HCT116 (cell line): ENCODE measurements around the gene ZIC5. TPM values are rescaled to one million over a fixed set of nuclear protein-coding genes. Genes with fewer than 3 reads are reported as not detected.

Source experiments
- ATAC-seq: fragments of 200-7000 bp; cut with Tn5 transposase; 2 replicates; pipeline ENCODE4 v1.9.1; 2020; ENCODE audit warnings: mild to moderate bottlenecking, moderate library complexity
- BruUV-seq: library from RNA; stranded (reverse); fragments of 400-500 nt; replicated peaks from 2 replicates; lab custom pipeline; 2021; lab: Mats Ljungman, UMichigan
- CTCF ChIA-PET: fragments of 300-600 bp; sonication (Branson Sonifier 250); formaldehyde crosslinking; loops from one replicate; lab custom pipeline; 2021; ENCODE audit warnings: antibody characterized with exemption; lab: Charles Lee
- POLR2A ChIA-PET: fragments of 300-600, 350-600 bp; sonication (Branson Sonifier 250); formaldehyde crosslinking; loops from one replicate; lab custom pipeline; 2021; ENCODE audit warnings: antibody characterized with exemption; lab: Charles Lee
- RAD21 ChIA-PET, 2 experiments: fragments of 300-600 bp; sonication (Branson Sonifier 250); formaldehyde crosslinking; loops; one replicate each; lab custom pipeline; 2023; ENCODE audit warnings: low total read pairs in 2 of 2; ENCODE audit not compliant: uncharacterized antibody in 2 of 2, unreplicated experiment in 2 of 2, low non-redundant PET in 1 of 2; lab: Charles Lee
- DNase-seq: peaks from one replicate; pipeline ENCODE4 v3.0.0-alpha.2; 2010; ENCODE audit warnings: low read depth, low spot score
- H2AFZ ChIP-seq: fragments of 200-600 bp; shearing (Covaris generic), sonication (generic); 2 replicates; pipeline ENCODE4 v1.6.1; 2017; ENCODE audit warnings: low read depth, mixed run types, mixed read lengths, antibody characterized with exemption, low read length; ENCODE audit not compliant: poor library complexity, severe bottlenecking
- H3K27ac ChIP-seq: 2 replicates; pipeline ENCODE4 v1.5.1; 2012; ENCODE audit warnings: low read depth, low read length
- H3K27me3 ChIP-seq: fragments of 200-600 bp; sonication (generic); 2 replicates; pipeline ENCODE4 v1.6.1; 2016; ENCODE audit warnings: mixed run types, low read length, mixed read lengths; ENCODE audit not compliant: insufficient read depth
- H3K36me3 ChIP-seq, 2 experiments: fragments of 200-500 bp in 1 of 2; fragments of 200-600 bp in 1 of 2; sonication (Bioruptor generic) in 1 of 2; sonication (generic) in 1 of 2; 2 replicates each; pipeline versions ENCODE4 v1.5.1 to v1.6.1; 2014 to 2016; ENCODE audit warnings: low read length in 2 of 2, inconsistent platforms in 1 of 2, mixed read lengths in 1 of 2, mixed run types in 1 of 2; ENCODE audit not compliant: insufficient read depth in 2 of 2, control insufficient read depth in 1 of 2
- H3K4me1 ChIP-seq, 2 experiments: fragments of 200-600 bp in 1 of 2; sonication (generic) in 1 of 2; 2 replicates each; pipeline versions ENCODE4 v1.5.1 to v1.6.1; 2012 to 2017; ENCODE audit warnings: low read length in 2 of 2, inconsistent platforms in 1 of 2, mild to moderate bottlenecking in 1 of 2, mixed read lengths in 1 of 2, mixed run types in 1 of 2, moderate library complexity in 1 of 2; ENCODE audit not compliant: insufficient read depth in 2 of 2, control insufficient read depth in 1 of 2
- H3K4me2 ChIP-seq: fragments of 200-600 bp; sonication (generic); 2 replicates; pipeline ENCODE4 v1.6.1; 2017; ENCODE audit warnings: mixed run types, low read length, mixed read lengths
- H3K4me3 ChIP-seq, 2 experiments: fragments of 200-600 bp in 1 of 2; sonication (generic) in 1 of 2; replicated peaks in 1 of 2; 2 replicates each; pipeline ENCODE4 v1.5.1; 2011 to 2016; ENCODE audit warnings: low read length in 2 of 2, control low read depth in 1 of 2, low read depth in 1 of 2, mild to moderate bottlenecking in 1 of 2, mixed read lengths in 1 of 2, mixed run types in 1 of 2
- H3K79me2 ChIP-seq: fragments of 200-600 bp; sonication (generic); 2 replicates; pipeline ENCODE4 v1.6.1; 2017; ENCODE audit warnings: mild to moderate bottlenecking, mixed run types, low read length, moderate library complexity, mixed read lengths; ENCODE audit not compliant: insufficient read depth
- H3K9ac ChIP-seq: fragments of 200-600 bp; sonication (generic); 2 replicates; pipeline ENCODE4 v1.6.1; 2016; ENCODE audit warnings: low read length, mixed read lengths
- H3K9me2 ChIP-seq: fragments of 200-600 bp; sonication (generic), shearing (Covaris generic); 2 replicates; pipeline ENCODE4 v1.6.1; 2017; ENCODE audit warnings: mixed run types, mild to moderate bottlenecking, moderate library complexity; ENCODE audit not compliant: insufficient read depth
- H3K9me3 ChIP-seq, 2 experiments: fragments of 200-500 bp in 1 of 2; fragments of 200-600 bp in 1 of 2; sonication (Bioruptor generic) in 1 of 2; sonication (generic) in 1 of 2; 2 replicates each; pipeline ENCODE4 v1.6.1; 2014 to 2017; ENCODE audit warnings: low read length in 2 of 2, mixed read lengths in 2 of 2, inconsistent platforms in 1 of 2, low read depth in 1 of 2, mild to moderate bottlenecking in 1 of 2, mixed run types in 1 of 2, moderate library complexity in 1 of 2; ENCODE audit not compliant: control insufficient read depth in 1 of 2, insufficient read depth in 1 of 2
- H4K20me1 ChIP-seq: fragments of 200-600 bp; sonication (generic), shearing (Covaris generic); 2 replicates; pipeline ENCODE4 v1.6.1; 2017; ENCODE audit warnings: mixed run types, mild to moderate bottlenecking, moderate library complexity; ENCODE audit not compliant: insufficient read depth
- CTCF ChIP-seq, 3 experiments: fragments of 200-600 bp in 1 of 3; sonication (generic) in 1 of 3; IDR thresholded peaks in 2 of 3; conservative IDR thresholded peaks in 1 of 3; 2 replicates each; pipeline ENCODE4 v1.5.1; 2012 to 2017; ENCODE audit warnings: low read depth in 2 of 3, low read length in 2 of 3, antibody characterized with exemption in 1 of 3, borderline replicate concordance in 1 of 3, control low read depth in 1 of 3, mild to moderate bottlenecking in 1 of 3, mixed read lengths in 1 of 3, mixed run types in 1 of 3, moderate library complexity in 1 of 3; ENCODE audit not compliant: insufficient read depth in 1 of 3
- EGR1 ChIP-seq: IDR thresholded peaks from 2 replicates; pipeline ENCODE4 v1.6.1; 2012; ENCODE audit warnings: low read depth
- EZH2 ChIP-seq: fragments of 200-600 bp; sonication (generic); IDR thresholded peaks from 2 replicates; pipeline ENCODE4 v1.6.1; 2017; ENCODE audit warnings: antibody characterized with exemption, mixed run types
- FOSL1 ChIP-seq: IDR thresholded peaks from 2 replicates; pipeline ENCODE4 v1.6.1; 2012; ENCODE audit warnings: low read depth
- JUND ChIP-seq: IDR thresholded peaks from 2 replicates; pipeline ENCODE4 v1.6.1; 2012
- MAX ChIP-seq: IDR thresholded peaks from 2 replicates; pipeline ENCODE4 v1.6.1; 2012
- POLR2A ChIP-seq: IDR thresholded peaks from 2 replicates; pipeline ENCODE4 v1.7.0; 2011; ENCODE audit warnings: borderline replicate concordance; ENCODE audit not compliant: insufficient read depth, insufficient read length; ENCODE audit errors: extremely low read depth
- POLR2AphosphoS5 ChIP-seq: IDR thresholded peaks from 2 replicates; pipeline ENCODE4 v1.6.1; 2011; ENCODE audit warnings: mild to moderate bottlenecking, low read depth, low read length, moderate library complexity
- RAD21 ChIP-seq: IDR thresholded peaks from 2 replicates; pipeline ENCODE4 v1.6.1; 2012; ENCODE audit warnings: low read depth, mild to moderate bottlenecking
- SIN3A ChIP-seq: IDR thresholded peaks from 2 replicates; pipeline ENCODE4 v1.6.1; 2012; ENCODE audit warnings: low read depth
- SRF ChIP-seq: IDR thresholded peaks from 2 replicates; pipeline ENCODE4 v1.6.1; 2012; ENCODE audit warnings: low read depth
- YY1 ChIP-seq: IDR thresholded peaks from 2 replicates; pipeline ENCODE4 v1.6.1; 2011; ENCODE audit warnings: low read length, low read depth, moderate library complexity, mild to moderate bottlenecking; ENCODE audit not compliant: insufficient replicate concordance; ENCODE audit errors: extremely low read depth
- ZFX ChIP-seq: fragments of 450-650 bp; IDR thresholded peaks from 2 replicates; pipeline ENCODE4 v1.6.1; 2017
- intact Hi-C: fragments of 100-400 bp; cut with micrococcal nuclease; formaldehyde crosslinking; loops from 2 replicates; pipeline ENCODE4 v1.10.0; 2022
- total RNA-seq: library from RNA; stranded (reverse); gene quantifications from one replicate; pipeline ENCODE4 v1.2.1, GENCODE V29; 2021; ENCODE audit not compliant: unreplicated experiment

ZIC5 gene
- total RNA-seq, 1 experiment from 2014 or later, result 10.3 TPM

- Histone ChIP-seq H3K4me3 (no peak overlapping the region), H3K27me3 (peaks cover 39% of the 10 kb centered on the region), H3K79me2 (no peaks in the 10 kb centered on the region), H3K9me2 (no peaks in the 10 kb centered on the region), H3K4me1 (no peaks in the 10 kb centered on the region; a peak in 1 of 4 replicates), H3K9me3 (no peaks in the 10 kb centered on the region), H2AFZ (no peak overlapping the region), H3K36me3 (no peaks in the 10 kb centered on the region), H3K4me2 (no peak overlapping the region), H3K27ac (no peak overlapping the region), H4K20me1 (no peaks in the 10 kb centered on the region; the same call in 1 of the 2 replicates), H3K9ac (no peak overlapping the region)
- DNase-seq (no peak), ATAC-seq (no peak)
- BruUV-seq, result no TSS peak
- ChIA-PET CTCF (no interaction called here), POLR2A (no interaction called here), RAD21 (no interaction called here)
- intact Hi-C loops, result no loop called here
- TF ChIP-seq POLR2AphosphoS5 (no peak), EZH2 (peak; percentile 41; the same call in 1 of the 2 replicates), SRF (no peak)
Measured at GRCh38 chr13:99993660-99994637, 22.4 kb upstream of the ZIC5 start.

GRCh38 chr13:99992949-99993351, 21.4 kb upstream of the ZIC5 start:
- H3K9me3 ChIP-seq, result no peaks in the 10 kb centered on the region
- RAD21 ChIA-PET, result no interaction called here
- CTCF ChIA-PET, result no interaction called here
- H3K9me2 ChIP-seq, result no peaks in the 10 kb centered on the region
- no peak overlapping the region for H2AFZ ChIP-seq
- no peak overlapping the region for H3K27ac ChIP-seq
- DNase-seq (no peak), ATAC-seq (no peak)
- H3K4me3 ChIP-seq, result no peak overlapping the region
- POLR2A ChIA-PET, result no interaction called here
- no peaks in the 10 kb centered on the region; a peak in 1 of 4 replicates for H3K4me1 ChIP-seq
- no peaks in the 10 kb centered on the region; the same call in 1 of the 2 replicates for H4K20me1 ChIP-seq
- no peaks in the 10 kb centered on the region for H3K36me3 ChIP-seq
- no peak overlapping the region for H3K4me2 ChIP-seq
- intact Hi-C loops, result no loop called here
- H3K79me2 ChIP-seq, result no peaks in the 10 kb centered on the region
- no TSS peak for BruUV-seq
- peaks cover 39% of the 10 kb centered on the region for H3K27me3 ChIP-seq
- TF ChIP-seq POLR2AphosphoS5 (no peak), CTCF (IDR thresholded peaks at IDR 0.05 in 2 of 3, conservative IDR thresholded peaks at IDR 0.05 in 1 of 3; ENCODE audit: borderline replicate concordance in 1 of 3, insufficient read depth in 1 of 3, low read depth in 2 of 3, low read length in 2 of 3) (no peak), FOSL1 (no peak), SIN3A (no peak), YY1 (no peak), JUND (no peak), POLR2A (no peak), MAX (no peak), EZH2 (no peak), RAD21 (no peak), EGR1 (no peak), ZFX (no peak)
- H3K9ac ChIP-seq, result no peak overlapping the region
